GM19240 (cell line): ENCODE results near the gene ADGRL3.

Experiments used
- DNase-seq: peaks from one replicate; pipeline ENCODE4 v3.0.0; 2011; ENCODE audit warnings: low spot score; ENCODE audit not compliant: insufficient read length

ADGRL3 gene

DNA sequence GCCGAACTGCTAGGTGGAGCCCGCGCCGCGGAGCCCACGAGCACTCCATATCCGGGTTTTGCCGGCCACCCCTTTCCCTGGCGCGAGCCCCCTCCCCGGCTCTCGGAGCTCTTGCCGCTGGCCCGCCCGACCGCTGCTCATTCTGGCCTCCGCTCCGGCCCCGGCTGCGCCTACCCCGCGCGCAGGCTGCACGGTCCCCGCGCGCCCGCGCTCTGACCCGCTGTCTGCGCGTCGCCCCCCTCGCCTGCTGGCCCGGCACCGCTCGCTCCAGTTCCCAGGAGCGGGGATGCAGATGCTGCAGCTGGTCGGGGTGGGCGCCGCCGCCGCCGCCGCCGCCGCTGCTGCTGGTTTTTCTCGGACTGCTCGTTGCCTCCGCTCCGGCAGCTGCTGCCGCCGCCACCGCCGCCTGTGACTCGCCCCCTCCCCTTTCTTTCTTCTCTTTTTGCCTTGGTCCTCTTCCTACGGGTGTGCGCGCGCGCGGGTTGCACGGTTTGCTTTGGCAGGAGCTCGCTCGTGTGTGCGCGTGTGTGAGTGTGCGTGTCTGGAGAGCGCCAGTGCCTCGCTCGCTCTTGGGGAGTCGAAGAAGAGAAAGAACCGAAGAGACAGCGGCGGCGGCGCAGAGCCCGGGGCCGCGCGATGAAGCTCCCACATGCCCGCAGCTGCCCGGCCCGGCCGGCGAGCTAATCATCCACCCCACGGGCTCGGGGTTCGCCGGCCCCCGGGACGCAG is at the start of gene ADGRL3:
TSS of gene ADGRL3 (plus strand) at position 140 of the 729 bp plus-strand sequence.
- DNase-seq: no peak

DNA sequence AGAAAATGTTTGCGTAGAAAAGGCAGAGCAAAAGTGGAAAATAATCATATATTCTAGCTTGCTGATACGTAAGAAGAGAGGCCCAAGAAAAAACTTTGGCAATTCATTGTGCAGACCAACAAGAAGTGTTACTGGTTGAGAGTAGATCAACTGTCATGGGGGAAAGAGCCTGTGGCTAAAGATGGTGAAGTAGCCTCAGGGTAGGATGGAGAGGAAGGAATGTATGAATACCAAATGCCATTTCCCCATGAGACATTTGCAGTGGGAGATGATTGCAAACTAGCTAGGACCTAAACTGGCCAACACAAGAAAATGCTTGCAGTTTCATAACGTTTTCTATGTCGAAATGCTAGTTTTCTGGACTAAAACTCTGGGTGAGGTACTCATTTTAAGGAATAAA is 47.7 kb upstream of the ADGRL3 start:
- no peak for DNase-seq

DNA sequence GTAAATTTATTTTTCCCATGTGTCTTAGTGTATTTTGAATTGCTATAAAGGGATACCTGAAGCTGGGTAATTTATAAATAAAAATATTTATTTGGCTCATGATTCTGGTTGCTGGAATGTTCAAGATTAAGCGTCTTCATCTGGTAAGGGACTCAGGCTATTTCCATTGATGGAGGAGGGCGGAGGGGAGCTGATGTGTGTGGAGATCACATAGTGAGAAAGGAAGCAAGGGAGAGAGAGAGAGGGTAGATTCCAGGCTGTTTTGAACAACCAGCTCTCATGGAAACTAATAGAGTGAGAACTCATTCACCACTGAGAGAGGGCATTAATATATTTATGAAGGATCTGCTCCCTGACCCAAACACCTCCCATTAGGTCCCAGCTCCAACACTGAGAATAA is 39.6 kb upstream of the ADGRL3 start:
- no peak for DNase-seq

DNA sequence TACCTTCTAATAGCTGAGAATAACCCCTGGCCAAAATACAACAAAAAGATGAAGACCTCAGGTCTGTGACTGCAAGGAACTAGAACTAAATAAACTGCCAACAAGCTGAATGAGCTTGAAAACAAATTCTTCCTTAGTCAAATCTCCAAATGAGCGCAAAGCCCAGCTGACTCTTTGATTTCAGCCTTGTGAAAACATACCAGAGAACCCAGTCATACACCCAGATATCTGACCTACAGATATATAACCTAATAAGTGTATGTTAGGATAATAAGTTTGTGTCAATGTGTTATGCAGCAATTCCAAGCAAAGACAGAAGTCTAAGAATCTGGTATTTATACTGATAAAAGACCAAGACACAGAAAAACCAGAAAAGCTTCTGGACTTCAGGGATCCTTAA is 38.0 kb upstream of the ADGRL3 start:
- no peak for DNase-seq

DNA sequence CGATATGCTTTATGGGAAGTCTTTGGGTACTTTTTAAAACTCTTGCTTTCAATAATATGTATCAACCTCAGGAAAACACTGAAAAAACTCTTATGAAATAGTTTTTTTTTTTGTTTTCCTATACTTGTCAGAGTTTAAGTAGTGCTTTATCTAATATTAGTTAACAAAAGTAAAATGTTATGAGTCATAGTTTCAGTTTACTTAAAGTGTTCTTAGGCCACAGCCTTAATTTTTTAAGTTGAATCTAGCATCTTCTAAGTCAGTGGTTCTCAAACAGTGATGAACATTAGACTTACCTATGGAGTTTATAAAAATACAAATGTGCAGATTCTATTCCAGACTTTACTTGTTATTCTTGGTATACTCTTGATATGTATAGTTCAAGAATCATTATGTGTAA is 26.3 kb upstream of the ADGRL3 start:
- no peak for DNase-seq

DNA sequence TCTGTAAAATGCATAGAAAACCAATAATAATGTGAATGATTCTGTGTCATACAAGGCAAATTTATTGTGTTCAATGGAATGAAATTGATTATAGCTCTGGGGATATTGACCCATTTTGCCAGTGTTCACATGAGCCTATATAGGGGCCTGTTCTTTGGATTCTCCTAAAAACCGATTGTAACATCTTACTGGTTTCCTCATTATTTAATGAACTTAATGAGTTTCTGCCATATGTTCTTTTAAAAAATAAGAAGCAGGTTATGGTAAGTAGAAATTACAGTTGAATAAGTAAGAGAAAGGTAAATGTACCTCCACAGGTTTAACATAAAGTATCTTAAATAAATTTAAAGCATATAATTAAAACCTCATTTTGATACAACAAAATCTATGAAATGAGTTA is 24.6 kb upstream of the ADGRL3 start:
- DNase-seq: no peak

DNA sequence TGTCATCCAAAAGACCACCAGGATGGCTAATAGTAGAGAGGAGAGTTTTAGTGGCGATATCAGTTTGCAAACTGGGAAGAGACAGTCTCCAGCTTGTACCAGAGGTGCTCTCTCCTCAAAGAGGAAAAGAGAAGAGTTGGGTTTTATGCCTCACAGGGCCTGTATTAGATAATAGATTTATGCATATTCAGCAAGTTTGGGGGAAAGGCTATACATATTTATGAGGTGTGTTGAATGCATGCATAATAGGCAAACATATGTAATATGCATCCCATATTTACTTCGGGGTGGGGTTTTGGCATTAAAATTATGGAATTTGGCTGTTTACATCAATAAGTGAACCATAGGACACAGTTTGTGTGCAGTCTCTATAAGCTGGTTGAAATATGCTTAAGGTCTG is 22.8 kb upstream of the ADGRL3 start:
- DNase-seq: no peak

DNA sequence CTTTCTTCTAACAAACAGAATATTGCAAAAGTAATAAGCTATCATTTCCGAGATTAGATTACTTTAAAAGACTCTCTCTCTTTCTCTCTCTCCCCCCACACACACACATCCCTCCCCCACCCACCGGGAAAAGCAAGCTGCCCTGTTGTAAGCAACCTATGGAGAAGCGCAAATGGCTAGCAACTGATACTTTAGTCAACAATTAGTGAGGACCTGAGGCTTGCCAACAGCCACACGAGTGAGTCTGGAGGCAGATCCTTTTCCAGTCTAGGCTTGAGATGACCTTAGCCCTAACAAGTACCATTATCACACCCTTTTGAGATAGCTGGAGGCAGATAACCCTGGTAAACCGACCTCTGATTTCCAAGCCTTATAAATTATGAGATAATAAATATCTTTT is 19.7 kb upstream of the ADGRL3 start:
- DNase-seq: no peak

DNA sequence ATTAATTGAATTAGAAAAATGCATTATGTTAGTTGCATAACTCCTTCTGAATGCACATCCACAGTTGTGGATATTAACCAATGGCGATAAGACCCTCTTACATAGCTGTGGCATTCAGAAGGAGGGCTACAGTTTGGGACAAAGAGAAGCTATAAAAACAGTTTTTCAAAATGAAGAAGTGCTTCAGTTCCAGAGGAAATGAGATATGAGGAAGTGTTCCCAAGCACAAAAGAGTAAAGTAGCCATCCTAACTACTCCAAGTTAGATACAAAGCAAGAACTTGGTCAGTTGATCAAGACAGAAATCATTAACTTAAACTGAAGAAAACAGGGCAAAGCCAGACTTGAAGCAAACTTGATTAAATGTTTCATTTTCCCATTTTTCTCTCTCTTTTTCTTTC is 17.2 kb upstream of the ADGRL3 start:
- DNase-seq: no peak

DNA sequence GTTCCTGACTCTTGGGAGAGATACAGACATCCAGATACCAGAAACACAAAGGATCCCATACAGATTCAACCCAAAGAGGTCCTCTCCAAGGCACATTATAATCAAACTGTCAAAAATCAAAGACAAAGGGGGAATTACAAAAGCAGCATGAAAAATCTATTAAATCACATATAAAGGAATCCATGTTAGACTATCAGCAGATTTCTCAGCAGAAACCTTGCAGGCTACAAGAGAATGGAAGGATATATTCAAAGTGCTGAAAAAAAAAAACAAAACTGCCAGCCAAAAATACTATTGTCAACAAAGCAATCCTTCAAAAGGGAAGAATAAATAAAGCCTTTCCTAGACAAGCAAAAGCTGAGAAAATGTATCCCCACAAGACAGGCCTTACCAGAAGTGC is 14.8 kb upstream of the ADGRL3 start:
- DNase-seq: no peak

DNA sequence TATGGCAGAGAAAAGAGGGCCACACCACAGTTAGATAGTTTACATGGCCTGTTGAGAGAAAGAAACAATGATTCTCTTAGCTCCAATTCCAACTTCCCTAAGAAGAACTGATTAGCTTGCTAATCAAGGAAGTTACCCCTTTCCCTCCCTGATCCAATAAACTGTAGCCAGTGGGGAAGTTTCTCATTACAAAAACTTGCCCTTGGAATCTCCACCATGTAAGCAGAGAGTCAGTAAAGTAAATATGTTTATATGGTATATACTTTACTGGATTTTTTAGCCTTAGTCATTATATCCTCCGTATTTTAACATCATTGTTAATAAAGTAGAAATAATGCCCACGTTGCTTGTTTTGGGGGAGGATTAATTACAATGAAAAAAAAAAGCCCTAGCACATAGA is 7.7 kb upstream of the ADGRL3 start:
- DNase-seq: no peak

DNA sequence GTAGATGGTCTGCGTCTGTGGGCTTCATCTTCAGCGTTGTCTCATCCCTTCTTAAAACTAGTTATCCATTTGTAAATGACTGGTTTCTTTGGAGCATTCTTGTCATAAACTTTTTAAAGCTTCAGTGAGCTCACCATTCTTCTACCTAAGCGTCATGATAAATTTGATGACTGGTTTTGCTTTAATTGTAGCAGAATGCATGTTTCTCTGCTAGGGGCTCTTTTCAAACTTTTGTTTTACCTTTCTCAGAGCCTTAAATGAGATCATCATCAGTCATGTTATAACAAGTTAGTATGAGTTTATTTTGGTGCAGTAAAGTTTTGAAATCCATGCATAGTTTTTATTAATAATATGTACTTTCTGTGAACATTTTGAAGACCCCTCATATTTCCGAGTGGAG is 6.3 kb upstream of the ADGRL3 start:
- no peak for DNase-seq

DNA sequence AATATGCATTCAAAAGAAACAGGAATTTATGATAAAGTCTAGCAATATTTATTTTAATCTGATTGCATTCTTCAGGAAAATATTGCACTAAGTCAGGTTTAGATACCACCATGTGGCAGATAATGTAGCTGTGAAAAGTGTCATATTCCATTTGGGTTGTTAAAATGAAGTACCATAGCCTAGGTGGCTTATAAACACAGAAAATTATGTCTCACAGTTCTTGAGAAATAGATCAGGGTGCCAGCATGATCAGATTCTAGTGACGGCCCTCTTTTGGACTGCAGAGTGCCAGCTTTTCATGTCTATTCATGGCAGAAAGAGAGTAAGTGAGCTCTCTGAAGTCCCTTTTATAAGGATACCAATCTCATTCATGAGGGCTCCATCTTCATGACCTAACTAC is 5.6 kb upstream of the ADGRL3 start:
- DNase-seq: no peak

DNA sequence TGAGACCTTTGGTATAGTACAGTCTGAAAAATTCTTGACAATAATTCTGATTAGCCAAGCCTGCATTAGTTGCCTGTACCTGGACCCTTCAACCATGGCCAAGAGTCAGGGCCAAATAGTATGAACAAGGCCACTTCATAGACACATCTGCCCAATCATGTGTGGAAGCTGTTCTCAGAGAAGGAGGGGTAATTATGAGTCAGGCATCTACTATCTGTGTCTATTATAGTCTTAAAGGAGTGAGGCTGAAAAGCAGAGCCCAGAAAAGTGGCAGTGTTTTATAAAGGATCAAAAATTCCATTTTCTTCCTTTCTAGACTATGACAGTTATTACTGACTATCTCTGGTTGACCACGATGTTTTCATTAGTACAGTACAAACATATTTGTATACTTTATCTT is 5.0 kb upstream of the ADGRL3 start:
- DNase-seq: no peak

DNA sequence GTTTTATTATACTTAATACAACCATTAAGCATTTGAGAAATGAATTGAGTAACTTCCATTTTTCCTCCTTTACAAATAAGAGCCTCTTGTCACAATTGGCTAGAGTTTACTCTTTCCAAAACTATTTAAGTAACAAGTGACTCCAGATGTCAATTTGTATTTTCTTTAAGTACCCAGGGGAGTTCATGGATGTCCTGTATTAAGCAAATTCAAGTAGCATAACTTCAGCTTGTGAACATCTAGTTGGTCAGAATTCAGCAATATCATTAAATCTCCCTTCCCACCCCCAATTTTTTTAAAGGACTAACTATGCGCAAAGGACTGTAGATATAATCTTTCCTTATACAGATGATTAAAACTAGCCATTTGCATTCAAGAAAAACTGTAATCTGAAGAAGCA is 1.4 kb upstream of the ADGRL3 start:
- DNase-seq: no peak

DNA sequence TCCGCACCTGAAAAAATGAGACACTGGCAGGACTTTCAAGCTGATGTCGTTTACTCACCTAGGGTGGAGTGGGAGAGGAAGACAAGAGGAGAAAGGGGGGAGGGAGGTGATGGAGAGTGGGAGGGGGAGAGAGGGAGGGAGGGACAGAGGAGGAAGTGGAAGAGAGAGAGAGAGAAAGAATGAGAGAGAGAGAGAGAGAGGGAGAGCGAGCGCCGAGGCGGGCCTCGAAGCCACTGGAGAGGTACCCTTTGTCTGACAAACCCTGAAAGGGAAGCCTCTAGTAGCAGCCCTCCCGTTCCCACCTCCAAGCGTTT is 296 bp upstream of the ADGRL3 start:
- no peak for DNase-seq

DNA sequence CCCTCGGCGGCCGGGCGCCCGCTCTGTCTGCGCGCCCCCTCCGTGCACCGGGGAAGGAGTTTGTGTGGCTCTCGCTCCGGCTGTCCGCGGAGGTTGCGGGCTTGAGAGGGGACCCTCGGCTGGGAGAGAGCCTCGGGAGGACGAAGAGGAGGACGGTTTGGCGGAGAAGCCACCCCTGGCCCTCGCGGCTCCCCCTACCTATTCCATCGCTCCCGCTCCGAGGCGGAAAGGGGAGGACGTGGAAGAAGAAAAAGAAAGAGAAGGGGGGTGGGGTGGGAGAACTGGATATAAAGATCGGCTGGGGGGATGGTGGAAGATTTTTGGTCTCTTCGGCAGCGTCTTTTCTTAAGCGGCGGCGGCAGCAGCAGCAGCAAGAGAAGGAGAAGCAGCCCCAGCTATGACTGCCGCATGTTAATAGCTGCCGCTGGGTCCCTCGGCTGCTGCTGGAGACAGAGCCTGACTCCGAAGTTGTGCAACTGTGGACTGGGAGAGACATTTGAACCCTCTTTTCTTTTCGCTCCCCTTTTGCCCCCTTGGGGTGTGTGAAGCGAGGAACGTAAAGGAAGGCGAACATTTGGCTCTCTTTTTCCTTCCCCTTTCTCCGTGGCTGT is 895 bp downstream of the ADGRL3 start:
- no peak for DNase-seq

DNA sequence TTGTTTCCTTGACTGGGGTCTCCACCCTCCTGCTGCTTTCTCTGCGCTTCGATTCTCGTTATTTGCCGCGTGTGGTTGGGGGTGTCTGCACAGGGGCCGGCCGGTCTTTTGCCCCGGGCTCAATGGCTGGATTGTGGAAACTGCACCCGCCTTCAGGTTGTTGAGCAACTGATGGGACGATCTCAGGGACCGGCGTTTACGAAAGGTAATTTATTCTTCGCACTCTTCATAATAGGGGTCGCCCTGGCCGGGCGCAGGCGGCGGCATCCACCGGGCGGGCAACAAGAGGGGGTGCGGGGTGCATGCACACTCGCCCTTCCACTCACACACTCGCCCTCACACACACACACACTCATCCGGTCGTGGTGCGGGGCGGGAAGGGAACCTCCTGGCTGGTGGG is 1.4 kb downstream of the ADGRL3 start:
- DNase-seq: no peak

DNA sequence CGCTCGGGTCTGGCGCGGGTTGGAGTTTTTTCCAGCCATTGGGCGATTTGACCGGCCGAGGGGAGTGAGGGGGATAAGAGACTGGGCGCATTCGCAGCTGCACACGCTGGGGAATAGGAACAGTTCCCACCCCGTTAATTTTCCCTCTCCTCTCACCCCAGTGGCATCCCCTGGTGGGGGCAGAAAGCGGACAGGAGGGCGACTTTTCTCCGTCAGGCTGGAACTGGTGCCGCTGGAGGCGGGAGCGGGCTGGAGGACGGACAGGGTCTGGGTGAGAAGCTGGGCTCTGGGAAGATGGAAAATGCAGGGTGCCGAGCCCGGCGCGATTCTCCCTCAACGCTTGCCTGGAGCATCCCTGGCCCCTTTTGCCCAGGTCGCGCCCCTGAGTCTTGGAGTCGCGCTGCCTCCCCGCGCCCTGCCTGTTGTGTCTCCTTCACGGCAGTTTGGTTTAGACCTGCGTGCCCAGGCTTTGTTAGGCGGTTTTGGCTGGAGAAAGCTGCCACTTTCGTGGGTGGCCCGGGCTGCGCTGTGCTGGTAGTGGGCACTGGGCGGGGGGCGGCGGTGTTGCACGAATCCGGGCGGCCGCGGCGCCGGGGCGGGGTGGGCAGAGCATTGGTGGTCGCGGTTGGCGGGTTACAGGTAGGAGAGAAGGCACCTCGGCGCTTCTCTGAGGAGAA is 2.0 kb downstream of the ADGRL3 start:
- DNase-seq: no peak

DNA sequence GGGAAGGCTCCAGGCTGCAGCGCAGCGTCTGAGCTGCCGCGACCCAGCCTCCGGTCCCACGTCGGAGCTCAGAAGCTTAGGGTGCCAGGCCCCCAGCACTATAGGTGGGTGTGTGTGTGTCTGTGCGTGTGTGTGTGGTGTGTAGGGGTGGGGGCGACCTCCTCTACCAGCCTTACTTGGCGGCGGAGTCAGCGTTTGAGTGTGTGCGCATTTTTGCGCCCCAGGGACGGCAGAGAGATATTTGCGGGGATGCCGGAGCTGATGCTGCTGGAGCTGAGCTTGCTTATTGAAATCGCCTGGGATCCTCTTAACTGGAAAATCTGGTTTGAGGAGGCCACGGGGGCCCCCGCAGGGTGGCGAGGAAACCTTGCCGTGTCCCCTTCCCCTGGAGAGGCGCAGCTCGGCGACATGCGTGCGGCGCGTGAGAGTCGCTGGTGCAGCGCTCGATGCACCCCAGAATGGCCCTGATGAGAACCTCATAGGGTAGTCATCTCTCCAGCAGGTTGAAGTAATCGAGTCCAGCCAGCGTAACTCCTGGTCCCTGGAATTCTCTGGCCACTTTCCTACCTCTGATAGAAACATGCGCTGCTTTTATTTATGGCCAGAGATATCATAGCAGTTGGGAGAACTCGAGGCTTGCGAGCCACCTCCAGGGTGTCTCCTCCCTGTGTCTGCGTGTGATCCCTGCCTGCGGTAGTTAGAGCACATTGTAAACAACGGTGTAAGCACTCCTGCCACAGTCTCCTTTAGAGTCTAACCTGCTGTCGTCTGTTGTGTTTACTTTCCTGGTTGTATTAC is 2.7 kb downstream of the ADGRL3 start:
- no peak for DNase-seq

DNA sequence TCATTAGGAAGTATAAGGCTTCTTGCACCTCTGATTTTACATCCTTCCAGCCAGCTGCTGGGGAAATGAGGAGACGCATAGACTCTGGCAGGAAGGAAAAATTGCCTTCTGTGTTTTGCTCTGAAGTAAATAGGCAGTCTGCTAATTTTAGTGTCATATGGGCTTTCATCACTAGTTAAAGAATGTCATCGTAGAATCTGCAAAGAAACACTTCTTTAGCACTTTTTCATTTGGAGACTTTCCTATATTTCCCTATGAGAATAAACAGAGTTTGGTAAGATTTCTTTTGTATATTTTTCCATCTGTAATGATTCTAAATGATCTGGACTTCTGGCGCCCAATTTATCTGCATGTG is 3.3 kb downstream of the ADGRL3 start:
- no peak for DNase-seq

DNA sequence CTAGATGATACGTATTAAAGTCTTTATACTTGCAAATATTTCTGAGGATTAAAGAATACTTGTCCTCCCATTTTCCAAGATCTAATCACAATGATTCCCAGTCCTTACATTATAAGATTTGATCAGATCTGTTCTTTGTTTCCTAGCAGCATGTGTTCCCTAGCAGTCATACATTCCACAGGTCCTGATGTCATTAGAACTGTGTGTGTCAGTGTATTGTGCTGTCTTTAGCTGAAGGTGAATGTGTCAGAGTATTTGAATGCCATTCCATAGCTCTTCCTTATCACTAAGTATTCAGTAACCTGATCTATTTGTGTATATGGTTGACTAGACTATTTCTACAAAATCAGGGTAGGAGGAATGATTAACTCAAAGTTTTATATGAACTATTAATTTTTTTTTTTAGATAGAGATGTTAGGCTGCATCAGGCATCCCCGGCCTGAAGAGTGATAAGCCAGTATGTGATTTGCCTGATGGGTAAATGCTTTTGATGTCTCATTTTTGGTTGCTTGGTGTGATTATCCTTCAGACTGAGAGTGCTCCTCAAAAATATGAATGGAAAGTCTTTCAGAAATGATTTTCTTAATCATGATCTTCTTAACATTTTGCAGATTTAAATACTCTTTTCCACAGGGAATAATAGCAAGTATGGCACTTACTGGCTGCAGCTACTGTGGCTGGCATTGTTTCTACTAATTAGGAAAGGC is 4.4 kb downstream of the ADGRL3 start:
- no peak for DNase-seq
